A673 (cell line): Measurements from ENCODE around the gene FOXE3.

Experiments
- CTCF ChIP-seq: fragments of 300-800, 200-600 bp; sonication (generic); conservative IDR thresholded peaks from 2 replicates; pipeline ENCODE4 v1.5.1; 2017; ENCODE audit warnings: low read depth, mild to moderate bottlenecking, antibody characterized with exemption, low read length, moderate library complexity, mixed read lengths
- EZH2 ChIP-seq: fragments of 200-600 bp; sonication (generic); IDR thresholded peaks from 2 replicates; pipeline ENCODE4 v1.6.1; 2017; ENCODE audit warnings: borderline replicate concordance, low read depth, mild to moderate bottlenecking, mixed read lengths, antibody characterized with exemption, low read length; ENCODE audit not compliant: poor library complexity, severe bottlenecking

GRCh38 chr1:47444297-47444561, 28.1 kb downstream of the FOXE3 start:
- no peak for TF ChIP-seq CTCF
- TF ChIP-seq EZH2: no peak
